Activated CD8-positive, alpha-beta T cell treated with anti-CD3 and anti-CD28 coated beads for 36 hours (primary cell): ENCODE measurements around the gene ALKBH7. TPM values are rescaled to one million over a fixed set of nuclear protein-coding genes. Genes with fewer than 3 reads are reported as not detected.
"Not testable (repeated sequence)": the region's sequence is repeated elsewhere in the genome, so short reads cannot be mapped to it uniquely, and the experiment has no call there.

Experiments used
- ATAC-seq: fragments of 200-7000 bp; cut with Tn5 transposase; one replicate; pipeline ENCODE4 v1.10.0; 2021; ENCODE audit warnings: mild to moderate bottlenecking, moderate library complexity
- CTCF ChIA-PET: fragments of 350-600 bp; sonication (Branson Sonifier 250); formaldehyde crosslinking; loops from one replicate; lab custom pipeline; 2021; ENCODE audit warnings: antibody characterized with exemption; lab: Charles Lee
- POLR2A ChIA-PET: fragments of 350-600 bp; sonication (Branson Sonifier 250); formaldehyde crosslinking; loops from one replicate; lab custom pipeline; 2021; ENCODE audit warnings: antibody characterized with exemption; lab: Charles Lee
- DNase-seq: peaks from one replicate; pipeline ENCODE4 v3.0.0-alpha.2; 2020
- H3K27ac Mint-ChIP-seq: one replicate; pipeline ENCODE4 v1.8.0; 2021; ENCODE audit warnings: mild to moderate bottlenecking, mixed read lengths
- H3K27me3 Mint-ChIP-seq: one replicate; pipeline ENCODE4 v1.8.0; 2021; ENCODE audit warnings: mixed read lengths
- H3K36me3 Mint-ChIP-seq: one replicate; pipeline ENCODE4 v1.8.0; 2021; ENCODE audit warnings: low read depth, mixed read lengths
- H3K4me1 Mint-ChIP-seq: one replicate; pipeline ENCODE4 v1.8.0; 2021; ENCODE audit warnings: low read depth, mixed read lengths
- H3K4me3 Mint-ChIP-seq: one replicate; pipeline ENCODE4 v1.8.0; 2021; ENCODE audit warnings: mild to moderate bottlenecking, moderate library complexity, mixed read lengths
- H3K9me3 Mint-ChIP-seq: one replicate; pipeline ENCODE4 v1.8.0; 2021; ENCODE audit warnings: mixed read lengths
- CTCF ChIP-seq: fragments of 200-600 bp; IDR thresholded peaks from one replicate; pipeline ENCODE4 v1.8.0; 2022; ENCODE audit warnings: antibody characterized with exemption, mild to moderate bottlenecking
- intact Hi-C: fragments of 100-400 bp; cut with micrococcal nuclease; formaldehyde crosslinking; loops from one replicate; pipeline ENCODE4 v1.10.0; 2022
- total RNA-seq, 2 experiments: library from RNA; stranded (reverse); gene quantifications; one replicate each; pipeline ENCODE4 v1.2.3, GENCODE V29; 2021

Gene ALKBH7
- total RNA-seq, 2 experiments from 2014 or later, result 34.9 to 40.1 TPM

- H3K4me3 Mint-ChIP-seq, result no peak overlapping the region
- no peaks in the 10 kb centered on the region for H3K9me3 Mint-ChIP-seq
- POLR2A ChIA-PET, result no interaction called here
- no peak for TF ChIP-seq CTCF
- H3K36me3 Mint-ChIP-seq, result peaks cover 5% of the 10 kb centered on the region
- no peak for DNase-seq
- no peaks in the 10 kb centered on the region for H3K4me1 Mint-ChIP-seq
- ATAC-seq, result no peak
- CTCF ChIA-PET, result no interaction called here
- intact Hi-C loops, result no loop called here
- H3K27me3 Mint-ChIP-seq, result no peaks in the 10 kb centered on the region
- H3K27ac Mint-ChIP-seq, result no peak overlapping the region
Observed at GRCh38 chr19:6350688-6351087, 21.9 kb upstream of the ALKBH7 start.

- TF ChIP-seq CTCF, result no peak
- intact Hi-C loops, result no loop called here
- Mint-ChIP-seq H3K4me3 (no peak overlapping the region), H3K36me3 (peaks cover 5% of the 10 kb centered on the region), H3K4me1 (no peaks in the 10 kb centered on the region), H3K27ac (no peak overlapping the region), H3K27me3 (no peaks in the 10 kb centered on the region), H3K9me3 (no peaks in the 10 kb centered on the region)
- ChIA-PET CTCF (no interaction called here), POLR2A (interaction anchor here (1.2 kb wide), 1 partner anchor 9 kb away, joined by 3 read pairs; the partner anchor contains the start of gene CLPP)
- no peak for ATAC-seq
- DNase-seq, result no peak
Observed at GRCh38 chr19:6352381-6353165, 20.0 kb upstream of the ALKBH7 start.

GRCh38 chr19:6354098-6354674 lies 18.4 kb upstream of the ALKBH7 start:
- Mint-ChIP-seq H3K4me3 (no peak overlapping the region), H3K27ac (no peak overlapping the region), H3K36me3 (peaks cover 5% of the 10 kb centered on the region), H3K9me3 (no peaks in the 10 kb centered on the region), H3K4me1 (no peaks in the 10 kb centered on the region), H3K27me3 (no peaks in the 10 kb centered on the region)
- ATAC-seq, result no peak
- no peak for DNase-seq
- ChIA-PET CTCF (interaction anchor here (1.0 kb wide), 1 partner anchor 100 kb away, joined by 3 read pairs; no protein-coding TSS in a partner anchor), POLR2A (interaction anchor here (0.6 kb wide), 1 partner anchor 20 kb away, joined by 3 read pairs; no protein-coding TSS in a partner anchor)
- intact Hi-C loops, result no loop called here
- peak; percentile 33 for TF ChIP-seq CTCF

- H3K36me3 Mint-ChIP-seq, H3K4me3 Mint-ChIP-seq, H3K27ac Mint-ChIP-seq, DNase-seq, POLR2A ChIA-PET, ATAC-seq, H3K27me3 Mint-ChIP-seq, CTCF ChIA-PET, H3K9me3 Mint-ChIP-seq, H3K4me1 Mint-ChIP-seq, intact Hi-C loops: not testable (repeated sequence)
Observed at GRCh38 chr19:6355321-6356040, 17.1 kb upstream of the ALKBH7 start.

- H3K4me1 Mint-ChIP-seq, result peaks cover 2% of the 10 kb centered on the region
- ATAC-seq (no peak), DNase-seq (no peak)
- no peak for TF ChIP-seq CTCF
- no peak overlapping the region for H3K27ac Mint-ChIP-seq
- H3K27me3 Mint-ChIP-seq, result no peaks in the 10 kb centered on the region
- ChIA-PET POLR2A (interaction anchor here (0.6 to 1.5 kb wide), 3 partner anchors 15 to 140 kb away, joined by 3 to 4 read pairs (median 3); partner anchors contain the start of gene ALKBH7), CTCF (interaction anchor here (0.6 to 1.2 kb wide), 2 partner anchors 18 to 163 kb away, joined by 3 to 4 read pairs; partner anchors contain the start of gene PSPN)
- peaks cover 7% of the 10 kb centered on the region for H3K36me3 Mint-ChIP-seq
- intact Hi-C loops, result no loop called here
- H3K9me3 Mint-ChIP-seq, result no peaks in the 10 kb centered on the region
- H3K4me3 Mint-ChIP-seq, result no peak overlapping the region
Observed at GRCh38 chr19:6357174-6357573, 15.4 kb upstream of the ALKBH7 start.
